Measurements from ENCODE around the gene DGKB.

DNA sequence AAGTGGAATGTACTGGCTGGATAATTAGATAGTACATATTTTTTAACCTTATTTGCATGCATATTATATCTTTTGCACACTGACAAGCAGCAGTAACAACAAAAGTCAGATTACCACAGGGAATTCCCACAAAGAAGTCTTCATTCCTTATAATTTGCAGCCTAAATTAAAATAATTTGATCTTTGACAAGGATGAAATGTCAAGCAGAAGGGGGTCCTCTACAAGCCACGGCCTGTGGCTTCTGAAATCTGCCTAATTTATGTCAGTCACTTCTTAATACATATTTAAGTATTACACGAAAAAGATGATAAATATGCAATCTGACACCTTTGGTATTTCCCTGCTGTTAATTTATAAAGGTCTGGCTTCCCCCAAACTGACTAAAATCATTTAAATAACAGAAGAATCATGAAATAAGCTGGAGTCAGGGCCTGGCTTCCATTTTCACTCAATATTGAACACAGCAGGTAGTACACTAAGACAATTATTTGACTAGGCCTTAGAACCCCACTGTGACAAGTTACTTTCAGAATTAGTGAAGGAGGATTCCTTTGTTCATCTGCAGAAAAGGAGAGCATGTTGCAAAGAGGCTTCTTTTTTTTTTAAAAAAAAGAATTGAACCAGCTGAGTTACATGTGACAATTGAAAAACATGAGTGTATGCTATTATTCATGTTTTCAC lies 562.0 kb downstream of the DGKB start:
- no peak for TF ChIP-seq POLR2A (IDR thresholded peaks at IDR 0.05)
- TF ChIP-seq, protein P1, sequence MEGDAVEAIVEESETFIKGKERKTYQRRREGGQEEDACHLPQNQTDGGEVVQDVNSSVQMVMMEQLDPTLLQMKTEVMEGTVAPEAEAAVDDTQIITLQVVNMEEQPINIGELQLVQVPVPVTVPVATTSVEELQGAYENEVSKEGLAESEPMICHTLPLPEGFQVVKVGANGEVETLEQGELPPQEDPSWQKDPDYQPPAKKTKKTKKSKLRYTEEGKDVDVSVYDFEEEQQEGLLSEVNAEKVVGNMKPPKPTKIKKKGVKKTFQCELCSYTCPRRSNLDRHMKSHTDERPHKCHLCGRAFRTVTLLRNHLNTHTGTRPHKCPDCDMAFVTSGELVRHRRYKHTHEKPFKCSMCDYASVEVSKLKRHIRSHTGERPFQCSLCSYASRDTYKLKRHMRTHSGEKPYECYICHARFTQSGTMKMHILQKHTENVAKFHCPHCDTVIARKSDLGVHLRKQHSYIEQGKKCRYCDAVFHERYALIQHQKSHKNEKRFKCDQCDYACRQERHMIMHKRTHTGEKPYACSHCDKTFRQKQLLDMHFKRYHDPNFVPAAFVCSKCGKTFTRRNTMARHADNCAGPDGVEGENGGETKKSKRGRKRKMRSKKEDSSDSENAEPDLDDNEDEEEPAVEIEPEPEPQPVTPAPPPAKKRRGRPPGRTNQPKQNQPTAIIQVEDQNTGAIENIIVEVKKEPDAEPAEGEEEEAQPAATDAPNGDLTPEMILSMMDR (IDR thresholded peaks at IDR 0.05), result no peak
- TF ChIP-seq EP300 (IDR thresholded peaks at IDR 0.05), result no peak
- TF ChIP-seq POLR2AphosphoS5 (IDR thresholded peaks at IDR 0.05), result no peak

All from sigmoid colon (tissue), 4 donors.